ENCODE data around the gene C3orf85.

GRCh38 chr3:109137761-109138160 lies 1.2 kb downstream of the C3orf85 start:
- TF ChIP-seq CTCF (conservative IDR thresholded peaks at IDR 0.05; ENCODE audit: low read depth, low read length) (no peak), EZH2 (IDR thresholded peaks at IDR 0.05; ENCODE audit: borderline replicate concordance, low read depth, low read length, poor library complexity, severe bottlenecking) (no peak)
